NCI-H82 treated with DMSO at 0.1 percent for 48 hours (cell line): Measurements from ENCODE around the gene BBX.
"Not testable (repeated sequence)": the region's sequence is repeated elsewhere in the genome, so short reads cannot be mapped to it uniquely, and the experiment has no call there.

Experiments
- DNase-seq: peaks from one replicate; lab custom pipeline; 2025; ENCODE audit not compliant: unreplicated experiment; lab: John Stamatoyannopoulos, UW

BBX gene

DNA sequence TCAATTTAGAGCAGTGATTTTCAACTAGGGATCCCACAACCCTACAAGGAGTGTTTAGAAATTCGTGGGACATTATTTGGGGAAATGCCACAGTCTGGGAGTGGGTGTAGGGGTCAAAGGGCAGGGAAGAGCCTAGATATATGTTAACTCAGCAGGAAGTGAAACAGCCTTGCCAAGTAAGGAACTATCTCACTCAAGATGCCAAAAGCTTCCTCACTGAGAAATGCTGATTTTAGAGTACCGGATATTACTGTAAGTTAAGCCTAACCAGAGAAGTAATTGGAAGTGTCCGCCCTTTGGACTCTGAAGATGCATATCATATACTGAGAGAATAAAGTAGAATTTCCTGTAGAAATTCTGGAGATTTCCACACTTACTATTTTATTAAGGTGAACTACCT lies 158.6 kb downstream of the BBX start:
- no peak for DNase-seq

DNA sequence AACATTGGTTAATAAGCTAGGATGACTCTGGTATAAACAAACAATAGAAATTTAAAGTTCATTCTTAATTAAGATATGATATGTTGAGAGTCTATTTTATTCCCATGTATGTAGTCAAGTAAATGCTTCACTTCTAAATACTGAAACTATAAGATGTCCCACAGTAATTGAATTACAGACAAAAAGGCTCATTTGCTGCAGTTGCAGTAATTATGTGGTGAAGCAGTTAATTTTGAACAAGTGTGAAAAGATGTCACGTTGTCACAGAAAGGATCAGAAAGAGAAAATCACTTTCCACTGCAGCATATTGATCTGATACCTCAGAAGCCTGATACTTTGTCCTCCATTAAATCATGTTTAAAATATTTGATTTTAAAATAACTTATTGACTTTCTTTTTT lies 159.8 kb downstream of the BBX start:
- DNase-seq: no peak

DNA sequence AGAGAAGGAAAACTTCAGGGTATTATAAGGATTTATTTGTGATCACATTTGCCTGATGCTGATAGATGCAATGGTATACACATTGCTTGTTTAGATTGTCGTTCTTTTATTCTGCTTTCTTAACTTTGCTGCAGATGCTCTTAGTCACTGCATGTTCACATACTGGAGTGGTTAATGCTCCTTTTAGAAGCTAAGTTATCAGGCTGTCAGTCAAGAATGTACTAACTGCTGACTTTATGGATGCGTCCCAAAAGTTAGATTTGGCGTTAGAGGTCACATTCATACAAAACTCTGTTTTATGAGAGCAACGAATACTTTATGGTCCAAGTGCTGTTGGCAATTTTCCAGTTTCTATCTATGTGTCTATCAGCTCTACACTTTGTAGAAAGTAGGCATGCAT lies 160.7 kb downstream of the BBX start:
- DNase-seq: no peak

DNA sequence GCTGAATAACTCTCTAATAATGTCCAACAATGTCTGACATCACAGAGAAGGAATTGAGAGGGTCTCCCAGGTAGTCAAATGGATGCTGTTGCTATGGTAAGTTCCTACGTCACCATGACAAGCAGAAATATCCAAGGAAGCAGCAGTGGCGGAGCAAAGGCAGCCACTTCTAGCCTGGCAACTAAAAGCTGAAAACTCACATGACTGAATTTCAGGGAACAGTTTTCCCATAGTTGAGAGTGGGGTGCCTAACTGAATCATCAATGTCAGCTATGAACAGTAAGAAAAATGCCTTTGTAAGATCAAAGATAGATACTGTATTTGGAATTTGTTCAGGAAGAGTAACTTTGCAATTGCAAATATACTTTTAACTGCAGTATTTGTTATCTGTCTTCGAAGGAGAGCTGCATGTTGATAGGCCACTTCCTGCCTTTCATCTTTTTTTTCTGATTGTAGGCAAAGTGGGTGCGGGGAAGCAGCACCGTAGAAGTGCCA lies 161.7 kb downstream of the BBX start:
- DNase-seq: no peak

DNA sequence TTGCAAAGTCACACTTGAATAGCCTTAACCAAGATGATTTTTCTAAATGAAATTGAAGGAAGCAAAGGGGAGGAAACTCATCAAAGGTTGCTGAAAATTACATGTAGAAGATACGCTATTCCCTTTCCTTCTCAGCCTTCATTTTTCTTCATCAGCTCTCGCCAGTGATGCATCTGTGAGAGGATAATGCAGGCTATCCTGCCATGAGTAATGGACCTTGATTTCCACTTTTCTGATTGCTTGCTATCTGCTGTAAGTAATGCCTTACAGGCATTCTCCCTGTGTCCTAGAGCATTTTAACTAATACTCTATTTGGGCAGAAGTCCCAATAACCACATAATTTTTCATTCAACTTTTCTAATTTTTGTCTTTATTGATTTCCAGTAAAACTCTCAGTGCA lies 162.6 kb downstream of the BBX start:
- no peak for DNase-seq

DNA sequence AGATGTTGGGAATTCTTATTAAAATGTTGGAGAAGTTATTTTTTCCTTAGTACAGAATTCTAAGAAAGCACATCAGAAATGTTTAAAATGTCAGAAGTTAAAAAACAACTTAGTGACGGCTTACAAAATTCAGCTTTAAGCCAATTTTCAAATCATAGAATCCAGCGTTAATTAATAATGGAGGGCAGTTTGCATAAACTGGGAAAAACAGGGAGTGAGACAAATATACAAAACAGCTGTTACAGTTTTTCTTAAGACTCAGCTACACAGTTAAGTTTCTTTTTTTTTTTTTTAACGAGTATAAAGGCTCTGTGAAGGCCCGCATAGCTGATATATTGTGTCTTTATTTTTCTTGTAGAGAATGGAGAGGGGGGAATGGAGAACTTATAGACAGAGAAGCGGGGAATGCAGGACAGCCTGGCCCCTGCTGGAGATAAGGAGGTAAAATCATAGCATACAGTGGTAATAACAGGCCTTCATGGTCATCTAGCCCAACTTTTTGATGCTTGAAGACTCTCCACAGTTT lies 164.4 kb downstream of the BBX start:
- no peak for DNase-seq

DNA sequence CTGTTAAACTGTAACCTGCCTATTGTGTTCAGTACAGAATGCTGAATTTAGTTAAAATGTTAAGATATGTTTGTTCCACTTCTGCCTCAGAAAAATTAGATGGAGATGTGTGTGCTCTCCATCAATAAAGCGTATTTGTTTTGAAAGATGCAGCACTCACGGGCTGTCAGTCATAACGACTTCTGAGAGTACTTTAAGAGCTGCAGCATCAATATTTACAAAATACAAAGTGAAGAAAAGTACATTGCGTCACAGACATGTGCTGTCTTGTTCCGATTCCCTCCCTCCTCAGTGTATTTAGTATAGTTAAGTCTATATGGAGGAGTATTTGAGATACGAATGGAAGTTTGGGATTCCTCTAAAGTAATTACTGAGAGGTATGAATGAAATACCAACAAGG lies 166.6 kb downstream of the BBX start:
- no peak for DNase-seq

DNA sequence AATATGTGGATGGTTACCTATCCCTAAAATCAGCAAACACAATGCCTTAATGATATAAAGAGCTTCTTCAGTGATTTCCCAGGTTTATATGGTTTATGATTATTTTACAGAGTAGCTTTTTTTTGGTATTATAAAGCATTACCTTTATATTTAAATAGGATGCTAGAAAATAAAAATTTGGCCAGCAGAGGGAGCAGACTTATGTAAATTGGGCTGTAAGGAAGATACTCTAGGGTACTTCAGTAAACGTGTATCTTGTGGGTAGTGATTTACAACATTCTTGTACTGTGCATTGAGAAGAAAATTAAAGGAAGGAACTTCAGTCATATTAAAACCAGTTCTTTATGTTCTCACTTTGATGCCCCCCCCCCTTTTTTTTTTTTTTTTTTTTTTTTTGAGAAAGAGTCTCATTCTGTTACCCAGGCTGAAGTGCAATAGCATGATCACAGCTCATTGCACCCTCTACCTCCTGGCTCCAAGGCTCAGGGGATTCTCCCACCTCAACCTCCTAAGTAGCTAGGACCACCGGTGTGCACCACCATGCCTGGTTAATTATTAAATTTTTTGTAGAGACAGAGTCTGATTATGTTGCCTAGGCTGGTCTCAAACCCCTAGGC lies 167.9 kb downstream of the BBX start:
- peak; percentile 44 for DNase-seq

DNA sequence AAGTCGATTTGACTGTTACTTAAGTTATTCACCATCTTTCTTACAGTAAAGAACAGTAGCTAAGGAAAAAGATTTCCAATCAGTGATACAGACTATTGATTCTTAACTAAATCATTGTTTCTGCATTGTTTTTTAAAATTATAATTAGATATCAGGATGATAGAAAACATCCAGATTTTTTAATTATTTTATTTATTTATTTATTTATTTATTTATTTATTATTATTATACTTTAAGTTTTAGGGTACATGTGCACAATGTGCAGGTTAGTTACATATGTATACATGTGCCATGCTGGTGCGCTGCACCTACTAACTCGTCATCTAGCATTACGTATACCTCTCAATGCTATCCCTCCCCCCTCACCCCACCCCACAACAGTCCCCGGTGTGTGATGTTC lies 169.2 kb downstream of the BBX start:
- not testable (repeated sequence) for DNase-seq

DNA sequence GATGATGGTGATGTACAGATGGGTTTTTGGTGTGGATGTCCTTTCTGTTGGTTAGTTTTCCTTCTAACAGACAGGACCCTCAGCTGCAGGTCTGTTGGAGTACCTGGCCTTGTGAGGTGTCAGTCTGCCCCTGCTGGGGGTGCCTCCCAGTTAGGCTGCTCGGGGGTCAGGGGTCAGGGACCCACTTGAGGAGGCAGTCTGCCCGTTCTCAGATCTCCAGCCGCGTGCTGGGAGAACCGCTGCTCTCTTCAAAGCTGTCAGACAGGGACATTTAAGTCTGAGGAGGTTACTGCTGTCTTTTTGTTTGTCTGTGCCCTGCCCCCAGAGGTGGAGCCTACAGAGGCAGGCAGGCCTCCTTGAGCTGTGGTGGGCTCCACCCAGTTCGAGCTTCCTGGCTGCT lies 174.6 kb downstream of the BBX start:
- not testable (repeated sequence) for DNase-seq

DNA sequence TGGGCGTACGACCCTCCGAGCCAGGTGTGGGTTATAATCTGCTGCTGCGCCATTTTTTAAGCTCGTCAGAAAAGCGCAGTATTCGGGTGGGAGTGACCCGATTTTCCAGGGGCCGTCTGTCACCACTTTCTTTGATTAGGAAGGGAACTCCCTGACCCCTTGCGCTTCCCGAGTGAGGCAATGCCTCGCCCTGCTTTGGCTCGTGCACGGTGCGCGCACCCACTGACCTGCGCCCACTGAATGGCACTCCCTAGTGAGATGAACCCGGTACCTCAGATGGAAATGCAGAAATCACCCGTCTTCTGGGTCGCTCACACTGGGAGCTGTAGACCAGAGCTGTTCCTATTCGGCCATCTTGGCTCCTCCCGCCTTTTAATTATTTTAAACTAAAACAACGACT lies 175.1 kb downstream of the BBX start:
- DNase-seq: not testable (repeated sequence)

DNA sequence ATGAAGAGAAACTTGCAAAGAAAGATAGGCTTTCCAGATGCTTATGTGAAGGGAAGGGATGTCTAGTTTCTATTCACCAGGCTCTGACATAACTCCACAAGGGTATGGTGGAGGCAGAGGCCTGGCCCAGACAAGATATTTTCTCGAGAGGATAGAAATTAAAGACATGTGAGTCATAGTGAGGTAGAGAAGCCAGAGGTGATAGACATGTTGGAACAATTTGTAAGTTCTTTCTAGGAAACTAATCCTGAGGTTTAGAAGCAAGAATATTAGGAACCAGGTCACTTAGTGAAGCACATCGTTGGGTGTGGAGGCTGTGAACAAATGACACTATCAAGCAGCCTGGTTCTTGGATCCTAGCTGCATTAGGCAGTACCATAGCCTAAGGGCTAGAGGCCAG lies 176.9 kb downstream of the BBX start:
- DNase-seq: no peak

DNA sequence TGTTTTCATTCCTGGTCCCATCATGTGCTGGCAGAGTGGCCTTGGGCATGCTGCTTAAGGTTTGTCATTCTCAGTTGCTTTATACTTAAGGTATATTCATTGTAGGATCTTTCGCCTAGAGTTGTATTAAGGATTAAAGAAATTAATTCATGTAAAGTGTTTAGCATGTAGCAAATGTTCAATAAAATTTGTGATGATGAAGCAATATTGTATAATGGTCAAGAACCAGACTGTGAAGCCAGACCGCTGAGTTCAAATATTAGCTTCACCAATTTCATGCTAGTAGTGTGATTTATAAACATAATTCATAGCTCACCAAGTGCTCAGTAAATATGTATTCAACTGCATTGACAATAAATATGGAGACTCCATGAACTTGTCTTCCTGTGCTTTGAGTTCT lies 178.5 kb downstream of the BBX start:
- no peak for DNase-seq

DNA sequence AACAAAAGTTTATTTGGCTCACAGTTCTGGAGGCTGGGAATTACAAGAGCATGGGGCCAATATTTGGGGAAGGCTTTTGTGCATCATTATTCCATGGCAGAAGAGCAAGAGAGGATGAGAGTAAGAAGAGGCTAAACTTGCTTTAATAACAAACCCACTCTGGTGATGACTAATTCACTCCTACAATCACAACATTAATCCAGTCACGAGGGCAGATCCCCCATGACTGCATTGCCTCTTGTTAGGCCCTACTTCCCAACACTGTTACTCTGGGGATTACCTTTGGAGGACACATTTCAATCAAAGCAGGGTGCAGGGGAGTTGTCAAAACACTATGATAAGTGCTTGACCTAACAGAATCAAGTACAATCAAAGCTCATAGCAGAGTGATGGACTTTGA lies 181.7 kb downstream of the BBX start:
- no peak for DNase-seq

DNA sequence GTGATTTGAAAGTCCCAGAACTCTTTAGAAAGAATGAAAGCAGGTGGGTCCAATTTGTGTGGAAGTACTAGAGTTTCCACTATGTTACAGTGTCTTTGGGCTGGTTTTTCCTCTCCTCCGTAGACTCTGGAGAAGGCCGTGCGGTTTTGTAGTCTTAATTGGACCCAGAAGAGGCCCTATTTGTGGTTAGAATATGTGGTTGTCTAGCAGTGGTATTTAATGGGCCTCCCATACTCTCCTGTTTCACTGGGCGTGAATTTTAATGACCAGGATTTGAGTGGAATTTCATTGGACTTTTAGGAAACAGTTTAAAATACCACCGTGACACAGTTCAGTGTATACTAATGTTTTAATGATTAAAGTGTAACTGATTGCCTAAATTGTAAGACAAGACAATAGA lies 182.3 kb downstream of the BBX start:
- DNase-seq: no peak

DNA sequence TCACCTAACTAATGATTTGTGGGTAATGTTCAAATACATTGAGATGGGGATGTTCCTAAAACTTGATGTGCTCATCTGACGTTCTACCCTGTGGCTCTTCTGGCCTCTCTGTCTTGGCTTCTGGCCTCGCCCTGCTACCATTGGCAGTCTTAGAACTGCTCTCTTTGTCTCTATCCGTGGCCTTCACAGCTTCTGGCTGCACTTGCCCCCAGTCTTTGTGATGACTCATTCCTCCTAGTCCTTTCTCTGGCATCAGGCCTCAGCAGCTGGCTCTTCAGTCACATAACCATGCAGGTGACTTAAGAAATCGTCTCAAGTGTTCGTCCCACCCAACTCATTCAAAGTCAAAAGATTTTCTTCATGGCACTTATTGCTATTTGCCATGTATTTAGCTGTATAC lies 188.1 kb downstream of the BBX start:
- DNase-seq: no peak

DNA sequence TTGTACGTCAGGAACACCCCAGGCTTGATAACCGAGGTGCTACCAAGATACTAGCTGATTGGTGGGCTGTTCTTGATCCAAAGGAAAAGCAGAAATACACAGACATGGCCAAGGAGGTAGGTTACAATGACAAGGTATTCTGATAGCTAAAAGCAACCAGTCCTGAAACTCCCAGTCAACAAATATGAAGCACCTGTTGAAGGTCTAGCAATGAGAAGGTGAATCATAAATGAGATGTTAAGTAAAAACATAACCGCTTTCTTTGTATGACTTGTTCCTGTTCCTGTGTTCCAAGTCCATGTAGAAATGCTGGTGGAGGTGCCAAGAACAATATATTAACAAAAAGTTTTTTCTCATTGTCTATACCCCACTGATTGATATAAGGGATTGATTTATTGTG lies 194.0 kb downstream of the BBX start:
- DNase-seq: no peak

DNA sequence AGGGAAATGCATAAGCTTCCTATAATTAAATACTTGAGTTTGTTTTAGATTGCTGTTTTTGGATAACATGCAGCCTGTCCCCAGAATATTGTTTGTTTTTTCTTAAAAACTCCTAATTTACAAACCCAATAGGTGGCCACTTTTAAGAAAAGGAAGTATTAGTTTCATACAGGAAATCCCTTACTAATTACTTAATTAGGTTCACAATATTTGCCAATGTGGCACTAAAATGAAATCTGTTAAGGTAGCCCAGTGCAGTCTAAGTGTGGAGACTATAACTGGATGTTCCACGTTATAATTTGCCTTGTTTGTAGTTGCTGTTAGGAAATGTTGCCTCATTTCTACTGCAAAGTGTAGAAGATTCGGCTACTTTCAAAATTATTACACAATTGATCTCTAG lies 195.8 kb downstream of the BBX start:
- no peak for DNase-seq

DNA sequence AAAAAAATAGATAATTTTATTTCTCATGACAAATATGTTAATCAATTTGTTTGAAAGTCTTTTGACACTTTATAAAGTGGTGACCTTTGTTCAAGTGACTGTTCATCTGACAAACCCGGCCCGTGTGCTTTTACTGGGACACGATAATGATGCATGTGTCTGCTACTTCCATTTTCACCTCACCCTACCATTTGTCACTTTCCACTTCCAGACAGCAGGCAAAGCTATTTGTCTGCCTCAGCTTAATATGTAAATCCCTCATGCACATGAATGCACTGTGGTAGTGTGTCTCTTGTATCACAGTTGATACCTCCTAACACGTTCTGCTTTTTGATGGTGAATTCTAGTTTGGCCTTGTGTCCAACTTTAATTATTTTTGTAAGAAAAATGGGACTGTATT lies 204.3 kb downstream of the BBX start:
- no peak for DNase-seq

DNA sequence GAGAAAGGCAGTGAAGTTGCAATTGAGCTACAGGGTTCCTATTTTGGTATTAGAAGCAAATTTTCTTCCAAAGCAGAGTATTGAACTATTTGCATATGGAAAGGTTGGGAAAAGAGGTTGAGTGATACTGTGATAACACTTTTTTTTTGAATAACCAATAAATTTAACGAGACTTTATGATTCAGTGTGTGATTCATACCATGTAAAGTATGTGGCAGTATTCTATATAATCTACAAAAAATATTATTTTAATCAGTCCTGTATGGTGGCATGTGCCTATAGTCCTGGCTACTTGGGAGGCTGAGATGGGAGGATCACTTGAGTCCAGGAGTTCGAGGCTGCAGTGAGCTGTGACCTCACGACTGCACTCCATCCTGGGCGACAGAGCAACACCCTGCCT lies 206.9 kb downstream of the BBX start:
- no peak for DNase-seq

DNA sequence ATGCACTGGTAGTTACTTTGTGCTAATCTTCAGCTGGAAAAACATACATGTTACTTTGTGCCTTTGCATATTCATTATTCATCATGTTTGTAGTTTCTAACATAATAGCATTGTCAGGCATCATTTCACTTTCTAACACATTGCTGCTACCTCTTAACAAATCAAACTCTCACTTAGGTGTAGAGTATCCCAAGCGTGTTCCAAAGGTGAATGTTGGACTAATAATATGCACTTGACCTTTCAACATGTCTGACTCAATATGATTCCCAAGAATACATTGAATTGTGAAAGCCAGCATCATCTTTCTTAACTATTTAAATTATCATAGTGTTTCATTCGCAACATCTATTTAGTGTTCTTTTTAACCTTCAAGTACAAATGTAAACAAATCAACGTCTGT lies 211.6 kb downstream of the BBX start:
- no peak for DNase-seq

DNA sequence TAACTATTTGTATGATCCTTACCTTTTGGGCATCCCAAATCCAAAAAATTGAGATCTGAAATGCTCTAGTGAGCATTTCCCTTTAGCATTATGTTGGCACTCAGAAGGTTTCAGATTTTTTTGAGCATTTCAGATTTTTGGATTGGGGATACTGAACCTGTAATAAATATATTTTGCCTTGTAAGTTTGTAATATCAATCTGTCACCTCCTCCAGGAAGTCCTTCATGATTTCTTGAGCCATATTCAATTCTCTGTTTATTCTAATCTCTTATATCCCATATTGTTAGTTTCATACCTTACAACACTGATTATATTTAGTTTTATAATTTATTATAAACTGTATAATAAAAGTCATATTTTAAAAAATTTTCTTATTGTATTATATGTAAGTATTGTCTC lies 215.2 kb downstream of the BBX start:
- no peak for DNase-seq

DNA sequence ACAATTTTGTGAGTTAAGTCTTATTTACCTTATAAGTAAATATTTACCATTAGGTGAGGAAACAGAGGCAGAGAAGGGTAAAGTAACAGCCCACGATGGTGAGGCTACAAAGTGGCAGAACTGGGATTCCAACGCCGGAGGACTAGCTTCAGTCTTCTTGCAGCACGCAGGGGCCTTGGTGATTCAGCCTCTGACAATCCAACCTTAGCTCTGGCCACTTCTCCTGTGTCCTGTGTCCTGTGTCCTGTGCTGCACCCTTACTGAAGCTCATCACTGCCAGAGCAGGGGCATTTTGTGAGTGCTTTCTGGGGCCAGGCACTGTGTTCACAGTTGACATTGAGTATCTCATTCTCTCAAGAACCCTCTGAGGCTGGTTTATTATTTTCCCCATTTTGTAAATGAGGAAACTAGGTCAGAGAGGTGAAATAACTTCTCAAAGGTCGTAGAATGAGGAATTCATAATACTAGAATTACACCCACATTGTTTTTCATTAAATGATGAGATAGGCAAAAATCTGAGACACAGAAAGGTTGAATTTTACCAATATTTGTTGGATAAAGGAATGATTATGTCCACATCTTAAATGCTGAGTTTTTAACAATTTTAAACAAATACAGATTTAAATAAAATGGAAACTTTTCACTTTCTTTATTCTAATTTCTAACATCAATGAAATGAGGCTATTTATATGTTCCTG lies 215.9 kb downstream of the BBX start:
- no peak for DNase-seq
